Astrocyte (in vitro differentiated cells and primary cell): ENCODE data around the gene ABCC2.

Source experiments
- EZH2 ChIP-seq: IDR thresholded peaks from 2 replicates; pipeline ENCODE4 v1.6.1; 2012; ENCODE audit warnings: mild to moderate bottlenecking, low read length, inconsistent platforms; ENCODE audit not compliant: insufficient read depth
- TF ChIP-seq, protein P1 (sequence below): IDR thresholded peaks from 2 replicates; pipeline ENCODE4 v1.5.1; 2011; ENCODE audit warnings: low read depth, mild to moderate bottlenecking, inconsistent platforms, low read length, moderate library complexity; ENCODE audit not compliant: insufficient read depth

DNA sequence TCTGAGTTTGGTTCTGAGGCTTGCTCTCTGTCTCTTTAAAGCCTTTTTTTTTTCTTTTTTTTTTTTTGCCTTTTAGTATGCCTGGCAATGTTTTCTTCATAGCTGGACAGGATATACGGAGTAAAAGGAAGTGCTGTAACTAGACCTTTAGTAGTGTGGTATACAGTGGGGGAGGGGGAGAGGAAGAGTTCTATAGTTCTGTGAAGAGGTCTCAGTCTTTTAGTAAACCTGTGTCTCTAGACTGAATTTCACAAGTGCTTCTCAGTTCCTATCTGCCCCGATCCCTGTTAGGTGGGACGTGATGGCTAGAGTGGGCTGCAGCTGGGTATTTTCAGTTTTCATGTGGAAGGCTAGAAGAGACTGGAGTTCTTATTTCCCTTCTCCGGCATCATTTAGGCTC is 3.1 kb upstream of the ABCC2 start:
- TF ChIP-seq, protein P1, sequence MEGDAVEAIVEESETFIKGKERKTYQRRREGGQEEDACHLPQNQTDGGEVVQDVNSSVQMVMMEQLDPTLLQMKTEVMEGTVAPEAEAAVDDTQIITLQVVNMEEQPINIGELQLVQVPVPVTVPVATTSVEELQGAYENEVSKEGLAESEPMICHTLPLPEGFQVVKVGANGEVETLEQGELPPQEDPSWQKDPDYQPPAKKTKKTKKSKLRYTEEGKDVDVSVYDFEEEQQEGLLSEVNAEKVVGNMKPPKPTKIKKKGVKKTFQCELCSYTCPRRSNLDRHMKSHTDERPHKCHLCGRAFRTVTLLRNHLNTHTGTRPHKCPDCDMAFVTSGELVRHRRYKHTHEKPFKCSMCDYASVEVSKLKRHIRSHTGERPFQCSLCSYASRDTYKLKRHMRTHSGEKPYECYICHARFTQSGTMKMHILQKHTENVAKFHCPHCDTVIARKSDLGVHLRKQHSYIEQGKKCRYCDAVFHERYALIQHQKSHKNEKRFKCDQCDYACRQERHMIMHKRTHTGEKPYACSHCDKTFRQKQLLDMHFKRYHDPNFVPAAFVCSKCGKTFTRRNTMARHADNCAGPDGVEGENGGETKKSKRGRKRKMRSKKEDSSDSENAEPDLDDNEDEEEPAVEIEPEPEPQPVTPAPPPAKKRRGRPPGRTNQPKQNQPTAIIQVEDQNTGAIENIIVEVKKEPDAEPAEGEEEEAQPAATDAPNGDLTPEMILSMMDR, result no peak
- no peak for TF ChIP-seq EZH2
